T47D (cell line): Measurements from ENCODE around the gene PHRF1.
"Not testable (repeated sequence)": the region's sequence is repeated elsewhere in the genome, so short reads cannot be mapped to it uniquely, and the experiment has no call there.

Experiments used
- DNase-seq, 2 experiments: peaks; one replicate each; pipeline versions ENCODE4 v3.0.0 to v3.0.0-alpha.2; 2011 to 2012; ENCODE audit warnings: low read depth in 1 of 2, low spot score in 1 of 2
- JUND ChIP-seq: IDR thresholded peaks from 2 replicates; pipeline ENCODE4 v1.6.1; 2012; ENCODE audit warnings: low read depth
- in situ Hi-C: cut with HindIII; loops from 2 replicates; pipeline ENCODE4 v1.10.0; 2016; ENCODE audit warnings: low sequenced_read_pairs, low pct_unique_long_range_greater_than_20kb

The PHRF1 gene

GRCh38 chr11:653837-654236, 77.6 kb downstream of the PHRF1 start:
- no peak for TF ChIP-seq JUND
- in situ Hi-C loops = no loop called here
- no peak for DNase-seq

GRCh38 chr11:654444-654843, 78.2 kb downstream of the PHRF1 start:
- in situ Hi-C loops, DNase-seq: not testable (repeated sequence)

GRCh38 chr11:655036-655726, 78.9 kb downstream of the PHRF1 start:
- in situ Hi-C loops = no loop called here
- no peak for TF ChIP-seq JUND
- DNase-seq = no peak

- TF ChIP-seq JUND = no peak
- no peak for DNase-seq
- in situ Hi-C loops = no loop called here
Observed at GRCh38 chr11:656426-656825, 80.2 kb downstream of the PHRF1 start.

GRCh38 chr11:656866-657265, 80.6 kb downstream of the PHRF1 start:
- in situ Hi-C loops = no loop called here
- no peak for DNase-seq

GRCh38 chr11:657691-658126, 81.4 kb downstream of the PHRF1 start:
- in situ Hi-C loops = no loop called here
- no peak for TF ChIP-seq JUND
- no peak for DNase-seq

More at GRCh38 chr11:656866-657265, 80.6 kb downstream of the PHRF1 start:
- no peak for TF ChIP-seq JUND

- DNase-seq = no peak
- TF ChIP-seq JUND = no peak
- in situ Hi-C loops = no loop called here
Observed at GRCh38 chr11:659532-660085, 83.3 kb downstream of the PHRF1 start.

GRCh38 chr11:660281-660680, 84.0 kb downstream of the PHRF1 start:
- in situ Hi-C loops = no loop called here
- TF ChIP-seq JUND = no peak
- DNase-seq = no peak

GRCh38 chr11:660681-661444, 84.6 kb downstream of the PHRF1 start:
- TF ChIP-seq JUND = no peak
- no peak for DNase-seq
- in situ Hi-C loops = no loop called here
